ELR (cell line): ENCODE results near the gene TREML2.
"Not testable (repeated sequence)": the region's sequence is repeated elsewhere in the genome, so short reads cannot be mapped to it uniquely, and the experiment has no call there.

ENCODE experiments used
- DNase-seq: peaks from one replicate; pipeline ENCODE4 v3.0.0-alpha.2; 2015; ENCODE audit warnings: low read depth

Gene TREML2

GRCh38 chr6:41208439-41209106 is 7.6 kb upstream of the TREML2 start:
- DNase-seq: no peak

GRCh38 chr6:41204156-41204555 is 3.2 kb upstream of the TREML2 start:
- no peak for DNase-seq

GRCh38 chr6:41201764-41202173 is 820 bp upstream of the TREML2 start:
- DNase-seq: no peak

GRCh38 chr6:41200296-41200900 is 551 bp downstream of the TREML2 start:
- DNase-seq: peak; percentile 7

- DNase-seq: no peak
Observed at GRCh38 chr6:41199552-41200246, 1.2 kb downstream of the TREML2 start.

GRCh38 chr6:41197234-41197633 is 3.7 kb downstream of the TREML2 start:
- no peak for DNase-seq

GRCh38 chr6:41194386-41194785 is 6.6 kb downstream of the TREML2 start:
- DNase-seq: no peak

- DNase-seq: no peak
Observed at GRCh38 chr6:41193884-41194283, 7.1 kb downstream of the TREML2 start.

- DNase-seq: no peak
Observed at GRCh38 chr6:41193171-41193734, 7.7 kb downstream of the TREML2 start.

GRCh38 chr6:41191569-41191968 is 9.4 kb downstream of the TREML2 start:
- peak; percentile 36 for DNase-seq

GRCh38 chr6:41190791-41191190 is 10.2 kb downstream of the TREML2 start:
- DNase-seq: no peak

- DNase-seq: no peak
Observed at GRCh38 chr6:41189967-41190366, 11.0 kb downstream of the TREML2 start.

- not testable (repeated sequence) for DNase-seq
Observed at GRCh38 chr6:41189046-41189445, 11.9 kb downstream of the TREML2 start.

- DNase-seq: no peak
Observed at GRCh38 chr6:41187924-41188886, 12.7 kb downstream of the TREML2 start.

- DNase-seq: no peak
Observed at GRCh38 chr6:41186031-41186562, 14.9 kb downstream of the TREML2 start.

- DNase-seq: no peak
Observed at GRCh38 chr6:41184761-41185160, 16.2 kb downstream of the TREML2 start.

- peak; percentile 71 for DNase-seq
Observed at GRCh38 chr6:41182069-41183034, 18.6 kb downstream of the TREML2 start.

- no peak for DNase-seq
Observed at GRCh38 chr6:41181566-41181965, 19.4 kb downstream of the TREML2 start.

- no peak for DNase-seq
Observed at GRCh38 chr6:41179163-41179562, 21.8 kb downstream of the TREML2 start.

- DNase-seq: no peak
Observed at GRCh38 chr6:41177695-41178094, 23.3 kb downstream of the TREML2 start.
